CD14-positive monocyte (primary cell): ENCODE results near the gene SCCPDH. TPM values are rescaled to one million over a fixed set of nuclear protein-coding genes. Genes with fewer than 3 reads are reported as not detected.
A peak's percentile ranks its signal among the peaks of the same experiment; 100 is the strongest.

Experiments
- DNase-seq, 3 donors: peaks; one replicate each; pipeline ENCODE4 v3.0.0-alpha.2; 2011 to 2022
- H2AFZ ChIP-seq: 2 replicates; pipeline ENCODE4 v1.6.0; 2012; ENCODE audit warnings: mild to moderate bottlenecking, low read depth, low read length, inconsistent platforms; ENCODE audit not compliant: insufficient read depth, poor library complexity, severe bottlenecking
- H3K27ac ChIP-seq, 2 donors: 1 replicate in 1 of 2; 2 replicates in 1 of 2; pipeline ENCODE4 v1.5.1; 2012 to 2013; ENCODE audit warnings: low read length in 2 of 2, control low read depth in 1 of 2, inconsistent platforms in 1 of 2, low read depth in 1 of 2, mild to moderate bottlenecking in 1 of 2
- H3K27me3 ChIP-seq, 2 donors: one replicate each; pipeline versions ENCODE4 v1.6.0 to v1.6.1; 2011 to 2013; ENCODE audit warnings: low read length in 2 of 2; ENCODE audit not compliant: control insufficient read depth in 2 of 2, insufficient read depth in 2 of 2
- H3K36me3 ChIP-seq, 2 donors: replicated peaks in 1 of 2; 1 replicate in 1 of 2; 2 replicates in 1 of 2; pipeline versions ENCODE4 v1.5.1 to v1.6.1; 2012 to 2013; ENCODE audit warnings: low read length in 2 of 2, control low read depth in 1 of 2, inconsistent platforms in 1 of 2, mild to moderate bottlenecking in 1 of 2; ENCODE audit not compliant: insufficient read depth in 2 of 2, control insufficient read depth in 1 of 2
- H3K4me1 ChIP-seq, 2 donors: 1 replicate in 1 of 2; 2 replicates in 1 of 2; pipeline versions ENCODE4 v1.5.1 to v1.6.1; 2012 to 2013; ENCODE audit warnings: low read length in 2 of 2, control low read depth in 1 of 2, inconsistent platforms in 1 of 2, mild to moderate bottlenecking in 1 of 2, moderate library complexity in 1 of 2; ENCODE audit not compliant: insufficient read depth in 2 of 2, control insufficient read depth in 1 of 2
- H3K4me2 ChIP-seq: replicated peaks from 2 replicates; pipeline ENCODE3; 2012; ENCODE audit warnings: low read length, moderate library complexity, mild to moderate bottlenecking; ENCODE audit not compliant: poor library complexity, severe bottlenecking; ENCODE audit errors: extremely low read depth
- H3K4me3 ChIP-seq, 3 experiments: fragments of 200-600 bp in 1 of 3; sonication (generic) in 1 of 3; replicated peaks in 1 of 3; 1 replicate in 2 of 3; 2 replicates in 1 of 3; pipeline ENCODE4 v1.5.1; 2011 to 2013; ENCODE audit warnings: low read length in 3 of 3, mild to moderate bottlenecking in 3 of 3, control low read depth in 2 of 3, low read depth in 2 of 3, inconsistent platforms in 1 of 3, moderate library complexity in 1 of 3
- H3K79me2 ChIP-seq: 2 replicates; pipeline ENCODE4 v1.6.0; 2012; ENCODE audit warnings: mild to moderate bottlenecking, control low read depth, inconsistent platforms, low read length, moderate library complexity; ENCODE audit not compliant: insufficient read depth
- H3K9ac ChIP-seq: 2 replicates; pipeline ENCODE4 v1.6.0; 2017; ENCODE audit warnings: low read length, mild to moderate bottlenecking; ENCODE audit not compliant: insufficient read depth, poor library complexity, severe bottlenecking
- H3K9me3 ChIP-seq, 2 donors: replicated peaks in 1 of 2; 1 replicate in 1 of 2; 2 replicates in 1 of 2; pipeline versions ENCODE4 v1.5.1 to v1.6.1; 2012 to 2013; ENCODE audit warnings: low read length in 2 of 2, control low read depth in 1 of 2; ENCODE audit not compliant: control insufficient read depth in 1 of 2, insufficient read depth in 1 of 2
- H4K20me1 ChIP-seq: 2 replicates; pipeline ENCODE4 v1.6.0; 2012; ENCODE audit warnings: mild to moderate bottlenecking, low read length, control low read depth, moderate library complexity; ENCODE audit not compliant: insufficient read depth
- H3K27ac Mint-ChIP-seq, 7 donors: one replicate each; pipeline ENCODE4 v1.8.0; 2020; ENCODE audit warnings: mild to moderate bottlenecking in 7 of 7, mixed read lengths in 7 of 7, moderate library complexity in 6 of 7, inconsistent platforms in 2 of 7
- H3K27me3 Mint-ChIP-seq, 3 donors: one replicate each; pipeline ENCODE4 v1.8.0; 2021 to 2022; ENCODE audit warnings: low read depth in 3 of 3, mild to moderate bottlenecking in 3 of 3, mixed read lengths in 3 of 3, moderate library complexity in 3 of 3, inconsistent platforms in 1 of 3
- H3K36me3 Mint-ChIP-seq, 2 donors: one replicate each; pipeline ENCODE4 v1.8.0; 2020; ENCODE audit warnings: mixed read lengths in 2 of 2, inconsistent platforms in 1 of 2, mild to moderate bottlenecking in 1 of 2
- H3K4me1 Mint-ChIP-seq: one replicate; pipeline ENCODE4 v1.8.0; 2020; ENCODE audit warnings: mild to moderate bottlenecking, mixed read lengths
- H3K4me3 Mint-ChIP-seq, 2 donors: one replicate each; pipeline ENCODE4 v1.8.0; 2020; ENCODE audit warnings: mild to moderate bottlenecking in 2 of 2, mixed read lengths in 2 of 2, moderate library complexity in 1 of 2
- H3K9me3 Mint-ChIP-seq, 7 donors: one replicate each; pipeline ENCODE4 v1.8.0; 2020 to 2022; ENCODE audit warnings: mixed read lengths in 7 of 7, mild to moderate bottlenecking in 6 of 7, moderate library complexity in 6 of 7, inconsistent platforms in 2 of 7
- CTCF ChIP-seq: fragments of 200-600 bp; IDR thresholded peaks from one replicate; pipeline ENCODE4 v1.8.0; 2022; ENCODE audit warnings: antibody characterized with exemption, mild to moderate bottlenecking
- WGBS: methylation state at CpG from one replicate; pipeline ENCODE4 v1.1.5; 2013; ENCODE audit warnings: missing lambda C conversion rate; ENCODE audit not compliant: insufficient coverage; 5-methylcytosine and 5-hydroxymethylcytosine counted together
- intact Hi-C, 2 donors: fragments of 100-400 bp; cut with micrococcal nuclease; formaldehyde crosslinking; loops; one replicate each; pipeline versions ENCODE4 v1.15.0 to v1.15.1; 2023
- polyA plus RNA-seq, 3 donors: library from polyadenylated mRNA; depleted of rRNA in 1 of 3; unstranded in 2 of 3; stranded (reverse) in 1 of 3; fragments of 300-500 nt in 2 of 3; fragments of >200 nt in 1 of 3; fragmentation: Illumina TruSeq in 2 of 3; gene quantifications; 1 replicate in 2 of 3; 2 replicates in 1 of 3; pipeline ENCODE4 v1.2.3, GENCODE V29; 2012 to 2021

SCCPDH gene
- polyA plus RNA-seq, 3 donors, result 7.3 to 25.3 (median 22.7) TPM

GRCh38 chr1:246778663-246779062 lies 54.5 kb downstream of the SCCPDH start:
- Histone ChIP-seq H4K20me1 (no peaks in the 10 kb centered on the region), H3K9me3 (no peaks in the 10 kb centered on the region), H3K36me3 (peaks cover 28 to 61% of the 10 kb centered on the region in 2 donors), H2AFZ (no peak overlapping the region), H3K27ac (no peak overlapping the region), H3K4me1 (peaks cover 15% of the 10 kb centered on the region in 2 donors), H3K9ac (no peak overlapping the region), H3K27me3 (no peaks in the 10 kb centered on the region), H3K4me2 (no peak overlapping the region), H3K79me2 (no peaks in the 10 kb centered on the region), H3K4me3 (no peak overlapping the region)
- H3K27me3 Mint-ChIP-seq, result peaks cover 0 to 1% (median 0%) of the 10 kb centered on the region in 3 donors
- H3K4me1 Mint-ChIP-seq, result peaks cover 19% of the 10 kb centered on the region
- intact Hi-C loops, result no loop called here
- no peak for TF ChIP-seq CTCF
- H3K4me3 Mint-ChIP-seq, result no peak overlapping the region
- no peak for DNase-seq
- H3K27ac Mint-ChIP-seq, result no peak overlapping the region
- H3K36me3 Mint-ChIP-seq, result peaks cover 42 to 65% of the 10 kb centered on the region in 2 donors
- WGBS, result 94% methylated on average over 3 of the region's 10 CpGs
- H3K9me3 Mint-ChIP-seq, result no peaks in the 10 kb centered on the region

GRCh38 chr1:246779561-246780175 lies 55.5 kb downstream of the SCCPDH start:
- H3K4me3 ChIP-seq, result no peak overlapping the region
- Mint-ChIP-seq H3K27ac (peak overlapping the region in 1 of 7 donors; percentile 16), H3K9me3 (no peaks in the 10 kb centered on the region), H3K4me1 (peaks cover 29% of the 10 kb centered on the region), H3K4me3 (no peak overlapping the region), H3K36me3 (peaks cover 38 to 58% of the 10 kb centered on the region in 2 donors), H3K27me3 (peaks cover 0 to 1% (median under 1%) of the 10 kb centered on the region in 3 donors)
- peaks cover 26 to 55% of the 10 kb centered on the region in 2 donors for H3K36me3 ChIP-seq
- peaks cover 20 to 23% of the 10 kb centered on the region in 2 donors for H3K4me1 ChIP-seq
- intact Hi-C loops, result no loop called here
- H3K27ac ChIP-seq, result no peak overlapping the region
- WGBS, result 95% methylated on average over 8 of the region's 13 CpGs
- no peak overlapping the region for H2AFZ ChIP-seq
- TF ChIP-seq CTCF, result no peak
- H4K20me1 ChIP-seq, result no peaks in the 10 kb centered on the region
- H3K4me2 ChIP-seq, result no peak overlapping the region
- no peaks in the 10 kb centered on the region for H3K27me3 ChIP-seq
- no peaks in the 10 kb centered on the region for H3K79me2 ChIP-seq
- no peaks in the 10 kb centered on the region for H3K9me3 ChIP-seq
- no peak overlapping the region for H3K9ac ChIP-seq
- no peak for DNase-seq
